GM10248 (cell line): Measurements from ENCODE around the gene TMEM200C.

Experiments
- CTCF ChIA-PET: fragments of 300-600 bp; sonication (Branson Sonifier 250); formaldehyde crosslinking; extraction: SDS; loops from one replicate; lab custom pipeline; 2021; ENCODE audit warnings: antibody characterized with exemption; lab: Yijun Ruan, JAX
- POLR2A ChIA-PET: fragments of 350-650 bp; sonication (Branson Sonifier 250); formaldehyde crosslinking; extraction: SDS; loops from one replicate; lab custom pipeline; 2020; ENCODE audit warnings: antibody characterized with exemption; lab: Yijun Ruan, JAX
- DNase-seq: peaks from one replicate; pipeline ENCODE4 v3.0.0; 2012; ENCODE audit errors: extremely low spot score
- CTCF ChIP-seq: IDR thresholded peaks from 2 replicates; pipeline ENCODE4 v1.5.1; 2012; ENCODE audit warnings: mild to moderate bottlenecking, low read depth; ENCODE audit errors: extremely low read depth, missing control alignments, control extremely low read depth

Gene TMEM200C

GRCh38 chr18:5895299-5895875 lies at the start of gene TMEM200C:
Gene TMEM200C (minus strand): TSS chr18:5895522. CDS start chr18:5892063, 3,459 bp downstream.
- ChIA-PET CTCF (interaction anchor here (1.6 kb wide), 2 partner anchors 15 to 34 kb away, joined by 3 read pairs; no protein-coding TSS in a partner anchor), POLR2A (no interaction called here)
- no peak for TF ChIP-seq CTCF
- peak; percentile 70 for DNase-seq

- no peak for TF ChIP-seq CTCF
- CTCF ChIA-PET: interaction anchor here (0.9 kb wide), 1 partner anchor 10 kb away, joined by 3 read pairs; no protein-coding TSS in a partner anchor
- POLR2A ChIA-PET: no interaction called here
- no peak for DNase-seq
Observed at GRCh38 chr18:5944448-5944847, 49.1 kb upstream of the TMEM200C start.

GRCh38 chr18:5943514-5943913 lies 48.2 kb upstream of the TMEM200C start:
- CTCF ChIA-PET: interaction anchor here (1.0 to 1.3 kb wide), 2 partner anchors 11 to 22 kb away, joined by 3 to 7 read pairs; no protein-coding TSS in a partner anchor

GRCh38 chr18:5942591-5942990 lies 47.3 kb upstream of the TMEM200C start:
- no peak for DNase-seq
- ChIA-PET POLR2A (no interaction called here), CTCF (interaction anchor here (1.0 to 1.3 kb wide), 2 partner anchors 12 to 23 kb away, joined by 3 to 7 read pairs; no protein-coding TSS in a partner anchor)
- no peak for TF ChIP-seq CTCF

More at GRCh38 chr18:5943514-5943913, 48.2 kb upstream of the TMEM200C start:
- POLR2A ChIA-PET: no interaction called here
- no peak for TF ChIP-seq CTCF
- DNase-seq: no peak

GRCh38 chr18:5941890-5942289 lies 46.6 kb upstream of the TMEM200C start:
- no peak for DNase-seq
- CTCF ChIA-PET: interaction anchor here (1.3 kb wide), 1 partner anchor 13 kb away, joined by 7 read pairs; no protein-coding TSS in a partner anchor
- POLR2A ChIA-PET: no interaction called here
- no peak for TF ChIP-seq CTCF

GRCh38 chr18:5939801-5940667 lies 44.7 kb upstream of the TMEM200C start:
- no peak for DNase-seq
- ChIA-PET CTCF (no interaction called here), POLR2A (no interaction called here)
- TF ChIP-seq CTCF: no peak
